Measurements from ENCODE around the gene CPNE2. TPM values are rescaled to one million over a fixed set of nuclear protein-coding genes. Genes with fewer than 3 reads are reported as not detected.
A peak's percentile ranks its signal among the peaks of the same experiment; 100 is the strongest.

CPNE2 gene
- total RNA-seq, 4 donors from 2014 or later: 12.2 to 21.4 (median 17.8) TPM

GRCh38 chr16:57184113-57184512, 91.7 kb downstream of the CPNE2 start:
- Histone ChIP-seq H3K27ac (no peak overlapping the region), H3K4me3 (peak overlapping the region in 1 of 4 donors; percentile 96), H3K9me3 (no peaks in the 10 kb centered on the region), H3K27me3 (no peaks in the 10 kb centered on the region), H3K36me3 (no peaks in the 10 kb centered on the region), H3K4me1 (peaks cover 7 to 45% (median 21%) of the 10 kb centered on the region in 3 donors)
- intact Hi-C loops (cut with DNase I): no loop called here
- no peak for TF ChIP-seq CTCF (IDR thresholded peaks at IDR 0.05)
- no peak for TF ChIP-seq POLR2A (IDR thresholded peaks at IDR 0.05)
- DNase-seq: no peak
- 90 to 91% methylated on average over 4 of the region's 4 CpGs for whole genome bisulfite sequencing, 2 donors

- Histone ChIP-seq H3K4me1 (peaks cover 7 to 47% (median 21%) of the 10 kb centered on the region in 3 donors), H3K27ac (peak overlapping the region; percentile 94 to 97 (median 96)), H3K27me3 (no peaks in the 10 kb centered on the region), H3K9me3 (no peaks in the 10 kb centered on the region), H3K4me3 (peak overlapping the region; percentile 79 to 99 (median 96)), H3K36me3 (peaks cover 0 to 5% (median 0%) of the 10 kb centered on the region in 3 donors)
- no peak for DNase-seq
- intact Hi-C loops (cut with DNase I): no loop called here
- TF ChIP-seq CTCF (IDR thresholded peaks at IDR 0.05) (no peak), POLR2A (IDR thresholded peaks at IDR 0.05) (peak in 1 of 4 donors; percentile 15)
- WGBS, 2 donors: 14 to 22% methylated on average over 15 of the region's 15 CpGs
Observed at GRCh38 chr16:57184887-57185445, 92.6 kb downstream of the CPNE2 start.

GRCh38 chr16:57185446-57185944, 93.1 kb downstream of the CPNE2 start:
- Histone ChIP-seq H3K9me3 (no peaks in the 10 kb centered on the region), H3K27ac (peak overlapping the region; percentile 94 to 97 (median 96)), H3K4me1 (peaks cover 7 to 51% (median 25%) of the 10 kb centered on the region in 3 donors), H3K4me3 (peak overlapping the region; percentile 79 to 99 (median 96)), H3K27me3 (no peaks in the 10 kb centered on the region), H3K36me3 (peaks cover 0 to 8% (median 0%) of the 10 kb centered on the region in 3 donors)
- TF ChIP-seq POLR2A (IDR thresholded peaks at IDR 0.05): no peak
- peak in 1 of 6 experiments; percentile 8 for TF ChIP-seq CTCF (IDR thresholded peaks at IDR 0.05)
- DNase-seq: no peak
- intact Hi-C loops (cut with DNase I): no loop called here
- WGBS, 2 donors: 0% methylated on average over 15 to 23 of the region's 37 CpGs

- Histone ChIP-seq H3K27ac (peak within 1 kb of the TSS; percentile 95 to 98 (median 96)), H3K9me3 (no peaks in the 10 kb centered on the region), H3K4me3 (peak within 1 kb of the TSS; percentile 79 to 99 (median 97)), H3K27me3 (no peaks in the 10 kb centered on the region), H3K4me1 (peaks cover 7 to 59% (median 33%) of the 10 kb centered on the region in 3 donors), H3K36me3 (peaks cover 0 to 8% (median 0%) of the 10 kb centered on the region in 3 donors)
- WGBS, 2 donors: 0% methylated on average over 9 to 25 of the region's 64 CpGs
- DNase-seq: peak; percentile 91
- TF ChIP-seq POLR2A (IDR thresholded peaks at IDR 0.05) (peak in 3 of 4 donors; percentile 52 to 89 (median 69)), CTCF (IDR thresholded peaks at IDR 0.05) (no peak)
- intact Hi-C loops (cut with DNase I): no loop called here
Observed at GRCh38 chr16:57185945-57186871, 93.8 kb downstream of the CPNE2 start, which contains the start of the genes PSME3IP1 and RSPRY1. PSME3IP1 (minus strand) TSS chr16:57186039; CDS start chr16:57173854, 12,185 bp downstream. RSPRY1 (plus strand) TSS chr16:57186329; CDS start chr16:57204659, 18,330 bp downstream.
